ENCODE measurements around the gene MICALL2. TPM values are rescaled to one million over a fixed set of nuclear protein-coding genes. Genes with fewer than 3 reads are reported as not detected.

MICALL2 gene
- total RNA-seq, 6 experiments from 2014 or later: 8.2 to 23.8 (median 13.6) TPM

DNA sequence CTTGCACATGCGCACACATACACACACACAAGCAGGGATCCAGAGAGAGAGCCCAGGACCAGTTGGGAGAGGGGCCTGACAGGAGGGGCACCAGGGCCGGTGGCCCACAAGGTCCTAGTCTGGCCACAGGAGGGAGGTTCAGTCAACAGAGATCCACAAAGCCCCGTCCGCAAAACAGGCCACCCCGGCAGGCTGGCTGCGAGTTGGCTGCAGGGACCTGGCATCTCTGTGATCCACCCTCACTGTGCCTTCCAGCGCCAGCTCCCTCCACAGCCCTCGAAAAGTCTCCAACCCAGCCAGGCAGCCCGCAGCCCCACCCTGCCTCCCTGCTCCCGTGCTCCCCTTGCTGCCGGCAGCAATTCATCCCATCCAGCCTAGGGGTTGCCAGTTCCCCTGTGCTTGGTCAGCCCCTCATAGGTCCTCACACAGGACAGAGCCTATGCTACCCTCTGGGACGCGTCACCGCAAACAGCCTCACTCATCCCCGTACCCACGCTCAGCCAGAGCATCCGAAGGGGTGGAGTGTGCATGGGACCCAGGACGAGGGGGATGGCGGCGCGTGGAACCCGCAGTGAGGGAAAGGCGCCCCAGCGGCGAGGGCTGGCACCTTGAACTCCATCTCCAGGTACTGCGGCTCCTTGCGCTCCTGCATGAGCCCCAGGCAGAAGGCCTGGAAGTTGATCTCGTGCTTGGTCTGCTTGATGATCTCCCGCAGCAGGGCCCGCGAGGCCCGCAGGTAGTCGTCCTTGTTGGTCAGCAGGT, 37.4 kb upstream of the MICALL2 start:
- WGBS (ENCODE audit: insufficient coverage, low coverage, low lambda C conversion rate, missing lambda C conversion rate): 92% methylated on average over 9 of the region's 33 CpGs
- no peaks in the 10 kb centered on the region for H3K4me1 ChIP-seq
- H3K36me3 ChIP-seq: peaks cover 0 to 61% (median 5%) of the 10 kb centered on the region in 4 donors
- no peak overlapping the region for H3K27ac ChIP-seq
- no peak for DNase-seq
- no peak for TF ChIP-seq POLR2A (IDR thresholded peaks at IDR 0.05)
- TF ChIP-seq CTCF (IDR thresholded peaks at IDR 0.05): no peak
- no peak overlapping the region for H3K4me3 ChIP-seq
- no peak for ATAC-seq
- no peaks in the 10 kb centered on the region for H3K27me3 ChIP-seq
- intact Hi-C loops (cut with DNase I): no loop called here
- no peaks in the 10 kb centered on the region for H3K9me3 ChIP-seq

DNA sequence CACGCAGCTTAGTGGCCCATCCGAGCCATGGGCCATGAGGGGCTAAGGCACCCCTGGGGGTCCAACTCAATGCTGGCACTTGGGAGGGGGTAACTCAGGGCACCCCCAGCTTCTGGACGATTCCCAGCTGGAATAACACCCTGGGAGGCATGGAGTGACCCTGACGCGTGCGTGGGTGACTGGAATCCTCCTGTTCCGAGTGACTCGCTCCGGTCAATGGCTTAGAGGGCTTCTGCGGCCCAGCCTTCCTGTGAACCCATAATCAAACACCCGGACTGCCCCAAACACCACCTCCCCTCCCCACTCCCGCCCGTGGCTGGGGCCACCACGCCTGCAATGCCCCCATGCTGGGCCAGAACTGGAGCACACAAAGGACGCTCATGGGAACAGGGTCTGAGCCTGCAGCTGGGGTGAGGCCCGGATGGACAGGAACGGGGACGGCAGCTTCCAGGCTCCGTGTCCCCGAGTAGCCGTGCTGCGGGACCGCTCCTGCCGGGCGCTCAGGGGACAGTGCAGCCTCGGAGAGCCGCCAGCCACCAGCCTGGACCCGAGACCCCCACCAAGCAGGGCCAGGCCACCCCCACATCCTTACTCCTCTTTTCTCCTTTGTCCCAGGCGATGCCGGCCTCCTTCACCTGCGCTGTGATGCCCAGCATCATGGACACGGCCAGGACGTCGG, 36.4 kb upstream of the MICALL2 start:
- intact Hi-C loops (cut with DNase I): no loop called here
- Histone ChIP-seq H3K4me3 (no peak overlapping the region), H3K9me3 (no peaks in the 10 kb centered on the region), H3K27ac (no peak overlapping the region), H3K4me1 (no peaks in the 10 kb centered on the region), H3K36me3 (peaks cover 0 to 55% (median 5%) of the 10 kb centered on the region in 4 donors), H3K27me3 (no peaks in the 10 kb centered on the region)
- DNase-seq (no peak), ATAC-seq (no peak)
- no peak for TF ChIP-seq POLR2A (IDR thresholded peaks at IDR 0.05)
- no peak for TF ChIP-seq CTCF (IDR thresholded peaks at IDR 0.05)
- WGBS (ENCODE audit: insufficient coverage, low coverage, low lambda C conversion rate, missing lambda C conversion rate): 94% methylated on average over 14 of the region's 34 CpGs

DNA sequence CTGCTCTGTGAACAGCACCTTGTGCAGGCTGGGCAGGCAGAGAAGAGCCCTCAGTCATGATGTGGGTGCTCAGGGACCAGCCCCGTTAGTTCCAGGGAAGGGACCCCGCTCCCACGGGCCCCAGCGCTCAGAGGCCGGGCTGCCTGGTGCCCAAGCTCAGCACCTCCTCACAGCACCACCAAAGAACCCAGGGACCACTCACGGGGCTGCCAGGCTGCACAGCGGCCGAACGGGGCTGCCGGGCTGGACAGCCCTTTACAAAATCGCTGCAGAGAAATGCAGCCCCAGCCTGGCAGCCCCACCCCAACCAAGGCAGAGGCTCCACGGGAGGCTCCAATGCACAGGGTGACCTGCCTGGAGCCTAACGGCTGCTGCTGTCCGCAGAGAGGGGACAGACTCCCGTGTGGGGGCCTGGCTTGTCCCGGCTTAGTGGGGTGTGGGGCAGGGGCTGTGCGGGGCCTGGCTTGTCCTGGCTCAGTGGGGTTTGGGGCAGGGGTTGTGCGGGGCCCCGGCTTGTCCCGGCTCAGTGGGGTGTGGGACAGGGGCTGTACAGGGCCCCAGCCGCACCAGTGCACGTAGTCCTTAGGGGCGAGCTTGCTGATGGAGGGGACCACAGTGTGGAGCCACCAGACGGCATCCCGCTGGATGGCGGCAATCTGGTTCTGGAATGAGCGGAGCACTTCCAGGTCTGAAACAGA, 35.7 kb upstream of the MICALL2 start:
- Histone ChIP-seq H3K4me3 (no peak overlapping the region), H3K4me1 (no peaks in the 10 kb centered on the region), H3K36me3 (peaks cover 0 to 53% (median 5%) of the 10 kb centered on the region in 4 donors), H3K27ac (no peak overlapping the region), H3K27me3 (no peaks in the 10 kb centered on the region), H3K9me3 (no peaks in the 10 kb centered on the region)
- intact Hi-C loops (cut with DNase I): no loop called here
- ATAC-seq (no peak), DNase-seq (no peak)
- WGBS (ENCODE audit: insufficient coverage, low coverage, low lambda C conversion rate, missing lambda C conversion rate): 97% methylated on average over 6 of the region's 27 CpGs
- no peak for TF ChIP-seq POLR2A (IDR thresholded peaks at IDR 0.05)
- no peak for TF ChIP-seq CTCF (IDR thresholded peaks at IDR 0.05)

DNA sequence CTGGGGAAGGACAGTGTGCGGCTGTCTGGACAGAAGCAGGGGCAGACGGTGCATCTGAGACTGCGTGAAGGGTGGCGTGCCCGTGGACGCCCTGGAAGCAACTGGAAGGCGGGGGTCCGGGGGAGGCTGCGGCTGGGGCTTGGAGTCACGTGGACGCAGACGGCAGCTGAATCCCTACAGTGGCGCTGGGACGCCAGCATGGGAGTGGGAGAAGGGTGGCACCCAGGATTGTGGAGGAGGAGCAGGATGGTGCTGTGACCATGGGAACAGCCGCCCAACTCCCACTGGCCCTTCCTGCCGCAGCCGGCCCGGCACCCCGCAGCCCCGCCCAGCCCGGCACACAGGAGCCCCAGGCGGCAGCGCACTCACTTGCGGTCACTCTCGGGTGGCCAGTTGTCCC, 35.2 kb upstream of the MICALL2 start:
- ATAC-seq (no peak), DNase-seq (no peak)
- intact Hi-C loops (cut with DNase I): no loop called here
- Histone ChIP-seq H3K27ac (no peak overlapping the region), H3K4me3 (no peak overlapping the region), H3K27me3 (no peaks in the 10 kb centered on the region), H3K4me1 (no peaks in the 10 kb centered on the region), H3K9me3 (no peaks in the 10 kb centered on the region), H3K36me3 (peaks cover 0 to 54% (median 3%) of the 10 kb centered on the region in 4 donors)
- TF ChIP-seq CTCF (IDR thresholded peaks at IDR 0.05) (no peak), POLR2A (IDR thresholded peaks at IDR 0.05) (no peak)
- WGBS (ENCODE audit: insufficient coverage, low coverage, low lambda C conversion rate, missing lambda C conversion rate): 100% methylated on average over 1 of the region's 25 CpGs

Data from right lobe of liver (tissue), 6 donors.